Endothelial cell (in vitro differentiated cells): ENCODE results near the gene GALNT17. TPM values are rescaled to one million over a fixed set of nuclear protein-coding genes. Genes with fewer than 3 reads are reported as not detected.

Source experiments
- DNase-seq: peaks from one replicate; pipeline ENCODE4 v3.0.0; 2021; ENCODE audit warnings: low spot score
- H3K27ac Mint-ChIP-seq: one replicate; pipeline ENCODE4 v1.8.0; 2021; ENCODE audit warnings: mixed read lengths, inconsistent platforms; ENCODE audit not compliant: unreplicated experiment
- H3K27me3 Mint-ChIP-seq: one replicate; pipeline ENCODE4 v1.8.0; 2021; ENCODE audit warnings: mild to moderate bottlenecking, moderate library complexity, mixed read lengths, inconsistent platforms; ENCODE audit not compliant: unreplicated experiment
- H3K36me3 Mint-ChIP-seq: one replicate; pipeline ENCODE4 v1.8.0; 2021; ENCODE audit warnings: mild to moderate bottlenecking, low read depth, mixed read lengths, inconsistent platforms; ENCODE audit not compliant: unreplicated experiment
- H3K4me1 Mint-ChIP-seq: one replicate; pipeline ENCODE4 v1.8.0; 2021; ENCODE audit warnings: mild to moderate bottlenecking, mixed read lengths, inconsistent platforms; ENCODE audit not compliant: unreplicated experiment
- H3K4me3 Mint-ChIP-seq: one replicate; pipeline ENCODE4 v1.8.0; 2021; ENCODE audit warnings: mild to moderate bottlenecking, mixed read lengths, inconsistent platforms; ENCODE audit not compliant: unreplicated experiment
- H3K9me3 Mint-ChIP-seq: one replicate; pipeline ENCODE4 v1.8.0; 2021; ENCODE audit warnings: mixed read lengths, inconsistent platforms; ENCODE audit not compliant: unreplicated experiment
- total RNA-seq: library from RNA; stranded (reverse); fragmentation: NEBNext Ultra II Directional; extraction: Animal tissue kit (Norgen Biotek cat#: 25700); gene quantifications from one replicate; pipeline ENCODE4 v1.2.1, GENCODE V29; 2021; ENCODE audit not compliant: unreplicated experiment
- TF ChIP-seq, protein P1 (sequence below): fragments of 200-600 bp; sonication (generic); IDR thresholded peaks from one replicate; pipeline ENCODE4 v1.5.0; 2021; ENCODE audit warnings: antibody characterized with exemption; ENCODE audit not compliant: unreplicated experiment

GALNT17 gene
- total RNA-seq, 1 donor from 2014 or later, result 0.38 TPM

DNA sequence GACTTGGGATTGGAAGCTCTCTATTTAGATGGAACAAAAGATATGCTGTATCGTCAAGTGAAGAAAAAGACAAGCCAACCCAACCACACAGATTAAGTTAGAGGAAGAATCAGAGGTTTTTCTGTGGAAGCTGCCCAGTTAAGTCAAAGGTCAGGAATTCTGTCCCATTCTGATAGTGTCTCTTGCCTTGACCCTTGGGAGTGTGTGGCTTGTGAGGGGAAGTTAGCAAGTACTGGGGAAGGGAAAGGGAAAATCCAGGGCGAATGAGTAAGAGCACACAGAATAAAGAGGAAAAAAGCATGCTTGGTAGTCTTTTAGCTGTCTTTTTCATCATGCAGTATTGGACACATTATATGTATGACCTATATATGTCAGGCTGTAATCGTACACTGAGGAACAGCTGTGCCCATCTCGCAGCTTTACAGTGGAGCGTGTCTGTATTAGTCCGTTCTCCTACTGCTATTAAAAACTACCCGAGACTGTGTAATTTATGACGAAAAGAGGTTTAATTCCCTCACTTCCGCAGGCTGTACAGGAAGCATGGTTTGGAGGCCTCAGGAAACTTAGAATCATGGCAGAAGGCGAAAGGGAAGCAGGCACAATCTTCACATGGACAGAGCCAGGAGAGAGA lies 197.2 kb downstream of the GALNT17 start:
- H3K27ac Mint-ChIP-seq, result no peak overlapping the region
- H3K9me3 Mint-ChIP-seq, result peaks cover 7% of the 10 kb centered on the region
- no peaks in the 10 kb centered on the region for H3K4me1 Mint-ChIP-seq
- TF ChIP-seq, protein P1, sequence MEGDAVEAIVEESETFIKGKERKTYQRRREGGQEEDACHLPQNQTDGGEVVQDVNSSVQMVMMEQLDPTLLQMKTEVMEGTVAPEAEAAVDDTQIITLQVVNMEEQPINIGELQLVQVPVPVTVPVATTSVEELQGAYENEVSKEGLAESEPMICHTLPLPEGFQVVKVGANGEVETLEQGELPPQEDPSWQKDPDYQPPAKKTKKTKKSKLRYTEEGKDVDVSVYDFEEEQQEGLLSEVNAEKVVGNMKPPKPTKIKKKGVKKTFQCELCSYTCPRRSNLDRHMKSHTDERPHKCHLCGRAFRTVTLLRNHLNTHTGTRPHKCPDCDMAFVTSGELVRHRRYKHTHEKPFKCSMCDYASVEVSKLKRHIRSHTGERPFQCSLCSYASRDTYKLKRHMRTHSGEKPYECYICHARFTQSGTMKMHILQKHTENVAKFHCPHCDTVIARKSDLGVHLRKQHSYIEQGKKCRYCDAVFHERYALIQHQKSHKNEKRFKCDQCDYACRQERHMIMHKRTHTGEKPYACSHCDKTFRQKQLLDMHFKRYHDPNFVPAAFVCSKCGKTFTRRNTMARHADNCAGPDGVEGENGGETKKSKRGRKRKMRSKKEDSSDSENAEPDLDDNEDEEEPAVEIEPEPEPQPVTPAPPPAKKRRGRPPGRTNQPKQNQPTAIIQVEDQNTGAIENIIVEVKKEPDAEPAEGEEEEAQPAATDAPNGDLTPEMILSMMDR, result no peak
- no peak for DNase-seq
- no peaks in the 10 kb centered on the region for H3K36me3 Mint-ChIP-seq
- H3K27me3 Mint-ChIP-seq, result no peaks in the 10 kb centered on the region
- H3K4me3 Mint-ChIP-seq, result no peak overlapping the region

DNA sequence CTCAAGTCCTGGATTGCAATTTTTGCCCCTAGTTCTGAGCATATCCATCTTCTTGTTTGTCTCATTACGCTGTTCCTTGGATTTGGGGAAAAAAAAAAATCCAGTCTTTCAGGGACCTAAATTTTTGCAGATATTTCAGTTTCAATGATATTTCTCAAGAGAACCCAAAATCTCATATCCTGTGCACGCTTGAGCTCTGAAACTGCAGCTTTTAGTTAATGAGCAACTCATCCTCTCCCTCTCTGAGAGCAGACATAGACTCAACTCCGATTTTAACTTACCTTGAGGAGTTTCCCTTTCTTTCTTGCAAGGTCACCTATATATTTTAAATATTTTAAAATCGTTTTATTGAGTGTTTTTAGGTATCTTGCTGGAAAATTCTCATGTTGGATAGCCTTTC lies 200.3 kb downstream of the GALNT17 start:
- H3K4me3 Mint-ChIP-seq, result no peak overlapping the region

DNA sequence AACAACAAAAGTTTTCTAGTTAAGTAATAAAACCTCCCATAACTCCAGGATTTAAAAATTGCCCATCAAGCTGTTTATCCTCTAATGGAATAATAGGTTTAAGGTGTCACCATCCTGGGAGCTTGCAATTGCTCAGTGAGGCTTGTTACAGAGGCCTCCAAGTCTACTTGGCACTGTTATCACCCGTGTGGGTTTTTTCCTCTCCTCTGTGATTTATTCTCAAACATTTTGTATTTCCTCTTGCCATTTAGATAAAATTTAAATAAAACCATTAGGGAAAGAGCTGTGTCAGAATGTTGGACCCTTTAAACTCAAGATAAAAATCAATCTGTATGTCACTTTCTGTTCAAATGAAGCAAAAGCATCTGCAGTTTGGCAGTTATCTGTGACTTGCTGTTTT lies 202.6 kb downstream of the GALNT17 start:
- no peaks in the 10 kb centered on the region for H3K4me1 Mint-ChIP-seq
- peaks cover 12% of the 10 kb centered on the region for H3K9me3 Mint-ChIP-seq
- no peak overlapping the region for H3K4me3 Mint-ChIP-seq
- no peak for DNase-seq
- no peak overlapping the region for H3K27ac Mint-ChIP-seq
- no peaks in the 10 kb centered on the region for H3K27me3 Mint-ChIP-seq
- peaks cover 4% of the 10 kb centered on the region for H3K36me3 Mint-ChIP-seq
- TF ChIP-seq, protein P1, result no peak

More for the DNA sequence above, 200.3 kb downstream of the GALNT17 start:
- Mint-ChIP-seq H3K27ac (no peak overlapping the region), H3K4me1 (no peaks in the 10 kb centered on the region), H3K27me3 (no peaks in the 10 kb centered on the region), H3K36me3 (no peaks in the 10 kb centered on the region), H3K9me3 (peaks cover 9% of the 10 kb centered on the region)
- no peak for DNase-seq
- TF ChIP-seq, protein P1, result no peak

DNA sequence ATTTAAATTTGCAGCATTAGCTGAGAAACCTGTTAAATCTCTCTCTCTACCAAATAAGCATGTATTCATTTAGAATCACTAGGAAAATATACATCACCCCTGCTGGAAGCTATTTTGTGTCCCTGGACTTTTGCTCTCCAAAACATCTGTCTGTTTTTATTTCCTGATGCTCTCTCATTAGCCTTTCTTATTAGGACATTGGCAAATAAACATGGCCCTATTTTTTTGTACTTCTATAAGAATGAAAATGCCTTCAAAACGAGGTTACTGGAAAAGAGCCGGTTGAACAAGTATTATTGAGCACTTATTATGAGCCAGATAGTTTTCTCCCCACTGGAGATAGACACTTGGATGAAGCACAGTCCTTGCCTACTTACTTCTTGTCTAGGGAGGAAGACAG lies 206.9 kb downstream of the GALNT17 start:
- peaks cover 20% of the 10 kb centered on the region for H3K9me3 Mint-ChIP-seq
- H3K4me3 Mint-ChIP-seq, result no peak overlapping the region
- TF ChIP-seq, protein P1, result no peak
- no peaks in the 10 kb centered on the region for H3K27me3 Mint-ChIP-seq
- no peak for DNase-seq
- H3K4me1 Mint-ChIP-seq, result no peaks in the 10 kb centered on the region
- H3K27ac Mint-ChIP-seq, result no peak overlapping the region
- peaks cover 4% of the 10 kb centered on the region for H3K36me3 Mint-ChIP-seq

DNA sequence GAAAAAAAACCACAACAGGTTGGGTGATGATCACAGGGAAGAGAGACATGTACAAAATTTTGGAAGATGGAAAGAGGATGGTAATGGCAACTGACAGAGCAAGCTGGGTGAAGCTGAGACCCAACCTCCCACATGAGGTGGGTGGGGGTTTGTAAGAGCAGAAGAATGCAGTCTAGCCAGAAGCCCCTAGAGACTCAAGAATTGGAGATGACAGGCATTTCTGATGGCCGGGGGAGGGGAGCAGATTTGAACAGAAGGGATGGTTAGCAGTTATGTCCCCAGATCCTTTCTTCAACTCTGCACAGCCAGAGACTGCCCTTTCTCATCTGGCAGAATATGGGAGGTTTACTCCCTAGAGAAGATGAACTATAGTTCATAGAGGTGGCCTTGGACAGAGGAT lies 208.0 kb downstream of the GALNT17 start:
- Mint-ChIP-seq H3K27ac (no peak overlapping the region), H3K9me3 (peaks cover 16% of the 10 kb centered on the region), H3K4me3 (no peak overlapping the region), H3K36me3 (peaks cover 4% of the 10 kb centered on the region), H3K4me1 (no peaks in the 10 kb centered on the region), H3K27me3 (no peaks in the 10 kb centered on the region)
- TF ChIP-seq, protein P1, result no peak
- DNase-seq, result no peak
